NCI-H748 treated with DMSO at 0.1 percent for 48 hours (cell line): ENCODE data around the gene FLAD1.

Source experiments
- DNase-seq: peaks from one replicate; lab custom pipeline; 2025; lab: John Stamatoyannopoulos, UW

The FLAD1 gene

DNA sequence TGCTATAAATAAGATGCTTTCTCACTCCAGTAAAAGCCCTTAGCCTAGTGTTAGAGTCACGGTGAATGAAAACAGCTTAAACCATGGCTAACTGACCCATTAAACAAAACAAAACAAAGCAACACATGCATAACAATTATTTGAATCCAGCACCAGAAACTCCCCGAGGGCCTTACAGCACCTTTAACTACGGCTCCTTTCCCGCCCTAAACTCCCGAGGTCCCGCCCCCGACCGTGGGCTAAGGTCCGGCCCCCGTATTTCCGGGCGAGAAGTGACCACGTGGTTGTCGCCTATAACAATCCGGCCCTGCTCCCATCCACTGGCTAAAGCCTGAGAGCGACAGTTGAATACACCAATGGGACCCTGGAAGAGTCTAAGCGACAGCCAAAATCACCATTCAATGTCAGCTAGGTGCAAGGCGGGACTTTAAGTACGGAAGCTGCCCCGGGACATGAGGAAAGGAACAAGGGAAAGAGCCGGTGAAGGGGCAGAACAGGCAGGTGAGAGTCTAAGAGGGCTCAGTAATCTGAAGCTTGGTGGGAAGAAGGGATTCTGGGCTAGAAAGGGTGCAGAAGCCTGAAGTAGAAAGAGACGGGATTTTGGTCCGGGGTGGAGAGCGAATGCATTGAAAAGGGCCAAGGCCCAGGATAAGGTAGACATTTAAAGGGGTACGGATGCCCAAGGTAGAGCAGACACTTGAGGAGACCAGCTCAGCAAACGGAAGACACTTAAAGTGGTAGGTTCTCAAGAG lies at the start of gene FLAD1:
TSS of gene FLAD1 (plus strand) at position 448 of the 752 bp plus-strand sequence. CDS start 351 bp downstream, outside the sequence.
- DNase-seq = peak; percentile 99

DNA sequence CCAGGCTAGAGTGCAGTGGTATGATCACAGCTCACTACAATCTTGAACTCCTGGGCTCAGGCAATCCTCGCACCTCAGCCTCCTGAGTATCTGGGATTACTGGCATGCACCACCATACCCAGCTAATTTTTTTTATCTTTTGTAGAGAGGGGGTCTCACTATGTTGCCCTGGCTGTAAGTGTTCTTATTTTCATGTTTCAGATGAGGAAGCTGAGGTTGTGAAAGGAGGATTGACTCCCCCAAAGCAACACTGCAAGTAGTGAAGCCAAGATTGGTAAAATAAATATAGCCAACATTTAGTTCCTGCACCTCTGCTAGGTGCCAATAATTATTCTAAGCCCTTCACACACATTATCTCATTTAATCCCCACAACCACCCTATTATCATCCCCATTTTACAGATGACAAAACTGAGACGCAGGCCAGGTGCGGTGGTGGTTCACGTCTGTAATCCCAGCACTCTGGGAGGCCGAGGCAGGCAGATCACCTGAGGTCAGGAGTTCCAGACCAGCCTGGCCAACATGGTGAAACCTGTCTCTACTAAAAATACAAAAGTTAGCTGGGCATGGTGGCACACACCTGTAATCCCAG lies 48.7 kb upstream of the FLAD1 start:
- no peak for DNase-seq

DNA sequence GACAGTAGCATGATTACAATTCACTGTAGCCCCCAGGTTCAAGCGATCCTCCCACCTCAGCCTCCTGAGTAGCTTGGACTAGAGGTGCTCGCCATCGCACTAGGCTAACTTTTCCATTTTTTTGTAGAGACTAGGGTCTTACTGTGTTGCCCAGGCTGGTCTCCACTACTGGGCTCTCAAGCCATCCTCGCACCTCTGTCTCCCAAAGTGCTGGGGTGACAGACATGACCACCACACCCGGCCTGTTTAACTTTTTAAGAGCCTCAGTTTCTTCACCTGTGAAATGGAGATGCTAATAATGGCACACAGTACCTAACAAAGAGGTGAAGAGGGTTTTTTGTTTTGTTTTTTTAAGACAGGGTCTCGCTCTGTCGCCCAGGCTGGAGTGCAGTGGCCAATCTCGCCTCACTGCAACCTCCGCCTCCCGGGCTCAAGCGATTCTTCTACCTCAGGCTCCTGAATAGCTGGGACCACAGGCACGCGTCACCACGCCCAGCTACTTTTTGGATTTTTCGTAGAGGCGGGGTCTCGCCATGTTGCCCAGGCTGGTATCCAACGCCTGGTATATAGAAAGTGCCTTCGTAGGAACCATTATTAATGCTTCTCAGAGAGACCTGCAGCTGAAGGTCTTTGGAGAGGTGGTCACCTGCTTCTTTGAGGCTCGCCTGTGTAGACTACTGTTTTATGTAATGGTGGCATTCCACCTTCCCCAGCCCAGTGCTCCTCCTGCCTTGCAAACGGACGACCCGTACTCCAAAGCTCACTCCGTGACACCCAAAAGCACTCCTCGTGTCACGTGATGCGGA lies 47.2 kb upstream of the FLAD1 start:
- no peak for DNase-seq

DNA sequence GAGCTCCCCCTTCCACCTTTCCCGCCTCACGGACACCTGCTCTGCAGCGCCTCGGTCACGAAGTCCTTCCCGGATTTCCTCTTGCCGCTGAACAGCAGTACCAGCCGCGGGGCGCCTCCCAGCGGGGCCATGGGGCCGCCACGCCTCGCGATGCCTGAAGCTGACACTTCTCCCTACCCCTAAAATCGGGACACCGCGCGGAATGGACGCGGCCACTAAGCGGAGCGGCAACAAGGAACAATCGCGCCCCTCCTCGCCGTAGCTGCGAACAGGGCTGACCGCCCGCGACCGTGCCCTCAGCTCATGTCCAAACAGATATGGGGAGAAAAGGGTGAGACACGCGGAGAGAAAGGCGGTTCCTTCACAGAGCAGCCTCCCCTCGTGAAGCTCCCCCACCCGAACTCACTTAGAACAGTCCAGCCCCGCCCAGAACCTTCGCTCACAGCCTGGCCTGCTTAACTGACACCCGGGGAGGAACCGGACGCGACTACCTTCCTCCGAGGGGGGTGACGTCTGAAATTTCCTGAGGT lies 46.5 kb upstream of the FLAD1 start, which contains the start of gene PMVK:
TSS of gene PMVK (minus strand) at position 165 of the 530 bp plus-strand sequence. CDS start at position 131, 34 bp downstream.
- DNase-seq = peak; percentile 93

DNA sequence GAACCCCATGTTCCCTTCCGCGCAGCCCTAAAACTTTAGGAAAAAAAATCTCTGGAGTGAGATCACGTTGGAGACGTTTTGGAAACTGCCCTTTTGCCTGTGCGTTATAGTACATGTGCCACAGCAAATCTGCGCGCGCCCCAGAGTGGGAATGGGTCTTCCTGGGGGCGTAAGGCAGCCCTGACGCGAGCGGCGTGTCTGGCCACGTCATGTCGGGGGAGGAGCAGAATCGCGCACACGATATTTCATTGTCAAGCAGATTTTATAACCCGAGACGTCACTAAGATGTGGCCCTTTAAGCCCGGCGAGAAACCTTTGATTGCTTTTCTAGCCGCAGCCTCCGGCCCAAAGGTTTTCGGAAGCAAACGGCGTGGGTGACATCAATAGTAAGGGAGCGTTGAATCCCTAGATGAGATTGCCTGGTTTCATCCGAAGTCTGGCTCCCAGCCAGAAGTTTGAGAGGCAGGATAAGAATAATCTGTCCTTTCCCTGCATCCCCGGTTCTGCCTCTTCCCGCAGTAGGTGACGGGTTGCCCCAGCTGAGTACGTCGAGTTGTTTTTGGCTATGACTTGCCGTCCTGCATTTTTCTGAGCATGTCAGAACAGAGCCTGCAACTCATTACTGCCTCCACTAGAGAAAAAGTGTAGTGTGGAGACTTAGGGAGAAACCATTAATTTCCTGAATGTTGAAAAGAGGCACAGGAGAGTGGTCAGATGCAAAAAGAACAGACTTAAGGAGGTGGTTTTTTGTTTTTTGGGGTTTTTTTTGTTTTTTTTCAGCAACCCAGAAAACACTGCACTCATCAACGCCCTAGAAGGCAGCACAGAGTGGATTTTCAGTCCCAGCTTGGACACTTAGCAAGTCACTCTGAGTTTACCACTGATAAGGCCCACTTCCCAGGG lies 45.8 kb upstream of the FLAD1 start:
- DNase-seq = peak; percentile 82

DNA sequence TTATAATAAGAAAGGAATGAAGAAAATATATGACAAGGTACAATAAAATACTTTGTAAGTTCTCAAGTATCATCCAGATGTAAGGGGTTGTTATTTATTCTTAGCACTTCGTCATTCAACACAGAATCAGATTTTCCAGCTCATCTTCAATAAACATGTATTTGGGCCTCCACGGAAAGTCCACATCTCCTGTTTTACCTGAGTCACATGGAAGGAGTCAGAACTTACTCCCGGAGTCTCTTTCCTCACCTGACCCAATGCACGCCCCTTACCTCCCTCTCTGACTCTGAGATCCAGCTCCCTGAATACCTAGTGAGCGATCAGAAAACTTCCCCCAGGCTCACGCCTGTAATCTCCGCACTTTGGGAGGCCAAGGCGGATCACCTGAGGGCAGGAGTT lies 45.2 kb upstream of the FLAD1 start:
- no peak for DNase-seq

DNA sequence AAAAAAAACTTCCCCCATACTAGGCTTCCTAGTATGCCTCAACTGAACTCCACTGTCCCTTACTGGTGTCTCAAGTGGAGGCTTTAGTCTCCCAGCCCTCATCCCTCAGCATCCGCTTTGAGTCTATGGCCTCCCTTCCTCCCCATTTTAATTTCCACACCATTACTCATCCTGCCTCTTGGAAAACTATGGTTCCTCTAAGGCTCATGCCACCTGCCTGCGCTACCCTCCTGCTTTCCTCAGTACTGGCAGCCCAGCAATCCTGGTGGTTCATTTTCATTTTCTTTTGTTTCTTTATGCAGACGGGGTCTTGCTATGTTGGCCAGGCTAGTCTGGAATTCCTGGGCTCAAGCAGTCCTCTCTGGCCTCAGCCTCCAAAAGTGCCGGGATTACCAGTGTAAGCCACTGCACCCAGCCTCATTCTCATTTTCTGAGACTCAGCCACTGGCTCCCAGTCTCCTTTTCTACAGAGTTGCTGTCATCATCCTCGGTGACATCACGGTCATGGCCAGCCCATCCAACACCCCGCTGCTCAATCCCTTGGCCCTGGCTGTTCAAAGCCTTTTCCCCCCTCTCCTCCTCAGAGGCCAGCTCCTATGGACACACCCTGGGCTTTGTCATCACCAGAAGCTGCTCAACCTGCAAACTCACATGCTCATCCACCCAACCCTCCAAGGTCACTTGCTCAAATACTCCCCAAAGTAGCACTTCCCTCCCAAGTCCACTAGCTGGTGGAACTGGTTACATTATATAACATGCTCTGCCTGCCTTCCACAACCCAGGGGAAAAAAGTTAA lies 44.3 kb upstream of the FLAD1 start:
- no peak for DNase-seq

DNA sequence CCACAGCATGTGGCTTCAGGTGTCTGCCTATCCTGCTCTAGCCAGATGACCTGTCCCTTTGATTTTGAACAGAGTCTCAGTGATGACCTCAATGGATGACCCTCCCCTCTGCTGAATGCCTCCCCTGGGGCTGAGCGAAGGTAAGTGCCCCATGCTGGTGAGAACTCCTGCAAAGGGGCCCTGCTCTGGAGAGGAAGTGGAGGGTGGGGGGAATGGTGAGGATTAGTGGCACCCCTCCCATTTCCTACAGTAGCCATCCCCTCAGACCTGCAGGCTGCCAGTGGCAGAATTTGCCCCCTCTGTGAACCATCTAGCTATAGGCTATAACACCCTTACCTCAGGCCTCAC lies 43.0 kb upstream of the FLAD1 start:
- DNase-seq = no peak

DNA sequence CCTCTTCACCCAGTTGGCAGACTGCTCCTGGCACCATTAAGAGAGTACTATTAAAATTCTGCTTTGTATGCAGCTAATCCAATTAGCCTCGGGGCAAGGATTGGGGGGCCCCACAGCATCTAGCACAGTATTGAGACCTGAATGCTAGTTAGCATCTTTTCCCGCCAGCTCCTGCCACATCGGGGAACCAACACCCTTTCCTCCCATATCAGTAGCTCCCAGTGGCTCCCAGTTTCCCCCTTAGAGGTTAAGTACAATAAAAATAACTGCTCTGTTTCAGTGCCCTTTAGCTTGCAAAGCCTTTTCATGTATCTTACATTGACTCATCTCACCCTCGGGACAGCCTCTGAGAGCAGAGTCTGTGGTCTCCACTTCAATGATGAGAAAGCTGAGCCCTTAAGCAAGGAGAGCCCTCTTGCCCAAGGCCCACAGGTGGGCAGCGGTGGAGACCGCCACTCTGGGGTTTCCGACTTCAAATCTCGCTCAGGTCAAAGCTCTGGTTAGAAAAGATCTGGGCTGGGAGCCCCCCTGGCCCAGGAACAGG lies 42.4 kb upstream of the FLAD1 start:
- DNase-seq = no peak

DNA sequence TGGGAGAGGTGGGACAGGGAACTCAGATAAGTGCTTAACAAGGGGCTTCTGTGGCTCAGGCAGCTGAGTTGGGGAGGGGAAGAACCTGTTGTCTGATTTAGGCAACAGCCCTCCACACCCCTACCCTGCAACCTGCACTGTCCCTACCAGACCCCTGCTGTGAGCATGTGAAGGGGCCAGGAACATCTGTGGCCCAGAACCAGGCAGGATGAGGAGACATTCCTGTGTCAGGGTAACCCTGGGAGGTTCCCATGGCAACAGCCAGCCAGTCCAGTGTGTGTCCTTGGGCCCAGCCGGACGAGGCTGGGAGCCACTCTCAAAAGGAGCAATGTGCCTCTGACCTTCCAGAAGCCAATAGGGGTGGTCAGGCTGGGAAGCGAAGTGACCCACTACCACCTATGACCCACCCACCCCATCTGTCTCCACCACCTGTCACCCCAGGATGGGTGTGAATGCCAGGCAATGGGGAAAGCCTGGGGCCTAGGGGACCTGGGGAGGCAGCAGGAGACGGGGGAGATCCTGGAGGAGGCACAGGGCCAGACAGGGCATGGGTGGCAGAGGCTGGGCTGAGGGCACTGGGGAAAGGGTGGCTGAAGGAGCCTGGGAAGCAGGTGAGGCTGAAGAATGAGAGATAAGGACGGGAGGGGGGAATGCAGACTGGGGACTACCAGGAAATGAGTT lies 41.7 kb upstream of the FLAD1 start:
- no peak for DNase-seq

DNA sequence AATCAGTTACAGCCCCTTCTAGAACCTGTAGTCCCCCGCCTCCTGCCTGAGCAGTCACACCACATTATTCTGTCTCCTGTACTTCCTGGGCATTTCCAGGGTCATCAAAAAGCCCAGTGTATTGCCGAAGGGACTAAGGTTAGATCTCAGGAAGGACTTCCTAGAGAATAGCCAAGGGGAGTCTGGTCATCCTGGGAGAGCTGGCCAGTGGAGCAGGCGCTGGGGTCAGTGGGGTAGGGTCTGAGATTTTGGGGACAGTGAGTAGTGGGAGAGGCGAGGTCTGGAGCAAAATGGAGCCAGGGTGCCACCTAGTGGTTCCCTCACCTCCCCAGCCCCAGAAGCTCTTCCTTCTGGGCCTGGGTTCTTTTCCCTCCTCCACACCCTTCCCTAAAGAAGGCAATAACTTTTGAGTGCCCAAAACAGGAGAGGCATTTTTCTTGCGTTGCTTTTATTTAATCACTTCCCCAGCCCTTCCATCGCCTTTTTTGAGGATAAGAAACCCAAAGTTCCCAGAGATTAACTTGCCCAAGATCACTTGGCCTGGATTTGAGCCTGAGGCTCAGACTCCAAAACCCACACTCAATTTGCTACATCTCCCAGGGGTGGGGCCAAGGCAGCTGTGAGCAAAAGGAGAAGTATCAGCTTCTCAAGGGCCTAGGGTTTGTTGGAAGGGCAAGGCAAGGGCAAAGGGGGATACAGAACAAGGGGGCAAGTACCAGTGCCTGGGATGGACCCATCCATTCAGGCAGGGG lies 39.3 kb upstream of the FLAD1 start:
- peak; percentile 27 for DNase-seq

DNA sequence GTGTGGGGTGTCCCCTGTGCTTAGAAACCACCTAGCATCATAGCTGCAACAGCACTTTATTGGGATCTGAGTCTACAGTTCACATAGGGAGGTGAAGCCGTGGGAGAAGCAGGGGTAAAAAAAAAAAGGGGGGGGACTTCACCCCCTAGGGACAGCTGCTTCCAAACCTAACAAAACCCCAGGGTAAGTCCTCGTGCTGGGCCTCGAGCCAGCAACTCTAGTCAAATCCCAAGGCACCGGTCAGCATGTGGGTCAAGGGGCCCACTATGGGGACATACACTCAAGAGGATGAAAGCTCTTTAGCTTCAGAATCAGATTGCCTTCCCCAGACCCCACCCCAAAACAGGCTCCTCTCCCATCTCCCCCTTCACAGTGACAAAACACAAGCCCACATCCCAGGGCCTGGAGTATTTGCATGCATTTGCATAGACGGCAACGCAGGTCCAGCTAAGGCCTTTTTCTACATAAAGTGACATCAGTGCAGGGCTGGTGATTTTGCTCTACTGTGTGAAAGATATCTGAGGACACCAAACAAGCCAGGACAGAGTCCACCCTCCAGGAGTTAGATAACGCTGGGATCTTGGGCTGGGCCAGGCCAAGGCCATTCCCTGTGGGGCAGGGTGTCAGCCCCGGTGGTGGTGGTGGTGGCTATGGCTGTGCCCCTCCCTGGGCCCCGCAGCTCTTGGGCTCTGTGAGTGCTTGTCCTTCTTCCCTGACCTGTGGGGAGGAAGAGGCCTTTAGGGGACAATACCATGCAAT lies 38.6 kb upstream of the FLAD1 start:
- no peak for DNase-seq

DNA sequence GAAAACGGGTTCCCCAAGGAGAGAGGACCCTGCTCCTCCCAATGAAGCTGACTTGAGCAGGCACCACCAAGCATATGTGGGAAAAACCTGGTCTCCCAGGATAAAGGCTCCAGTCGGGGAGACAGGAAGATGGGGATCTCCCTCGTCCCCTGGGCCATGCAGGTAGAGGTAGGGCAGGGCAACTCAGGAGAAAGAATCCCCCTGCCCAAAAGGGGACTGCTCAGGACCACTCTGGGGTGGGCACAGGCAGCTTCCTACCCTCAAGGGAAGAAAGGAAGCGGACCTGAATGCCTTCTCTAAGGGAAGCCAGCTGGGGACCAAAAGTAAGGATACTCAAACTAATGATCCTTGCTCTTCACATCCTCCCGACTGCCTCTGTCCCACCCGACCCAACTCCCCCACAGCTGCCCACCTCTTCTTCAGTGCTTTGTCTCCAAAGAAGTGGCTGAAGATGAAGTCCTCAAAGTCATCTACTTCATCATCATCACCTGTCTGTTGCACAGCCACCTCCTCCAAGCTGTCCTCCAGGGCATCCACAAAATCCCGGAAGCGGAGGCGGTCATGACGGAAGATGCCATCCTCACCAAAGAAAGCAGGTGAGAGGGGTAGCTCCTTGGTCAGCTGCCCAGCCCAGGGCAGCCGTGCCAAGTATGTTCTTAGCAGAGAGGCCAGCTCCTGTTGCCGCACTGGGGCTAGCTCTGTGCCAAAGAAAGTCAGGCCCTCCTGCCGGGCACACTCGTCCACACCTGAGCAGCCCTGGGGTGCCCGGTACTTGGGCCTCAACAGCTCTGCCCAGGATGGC lies 37.8 kb upstream of the FLAD1 start:
- no peak for DNase-seq

DNA sequence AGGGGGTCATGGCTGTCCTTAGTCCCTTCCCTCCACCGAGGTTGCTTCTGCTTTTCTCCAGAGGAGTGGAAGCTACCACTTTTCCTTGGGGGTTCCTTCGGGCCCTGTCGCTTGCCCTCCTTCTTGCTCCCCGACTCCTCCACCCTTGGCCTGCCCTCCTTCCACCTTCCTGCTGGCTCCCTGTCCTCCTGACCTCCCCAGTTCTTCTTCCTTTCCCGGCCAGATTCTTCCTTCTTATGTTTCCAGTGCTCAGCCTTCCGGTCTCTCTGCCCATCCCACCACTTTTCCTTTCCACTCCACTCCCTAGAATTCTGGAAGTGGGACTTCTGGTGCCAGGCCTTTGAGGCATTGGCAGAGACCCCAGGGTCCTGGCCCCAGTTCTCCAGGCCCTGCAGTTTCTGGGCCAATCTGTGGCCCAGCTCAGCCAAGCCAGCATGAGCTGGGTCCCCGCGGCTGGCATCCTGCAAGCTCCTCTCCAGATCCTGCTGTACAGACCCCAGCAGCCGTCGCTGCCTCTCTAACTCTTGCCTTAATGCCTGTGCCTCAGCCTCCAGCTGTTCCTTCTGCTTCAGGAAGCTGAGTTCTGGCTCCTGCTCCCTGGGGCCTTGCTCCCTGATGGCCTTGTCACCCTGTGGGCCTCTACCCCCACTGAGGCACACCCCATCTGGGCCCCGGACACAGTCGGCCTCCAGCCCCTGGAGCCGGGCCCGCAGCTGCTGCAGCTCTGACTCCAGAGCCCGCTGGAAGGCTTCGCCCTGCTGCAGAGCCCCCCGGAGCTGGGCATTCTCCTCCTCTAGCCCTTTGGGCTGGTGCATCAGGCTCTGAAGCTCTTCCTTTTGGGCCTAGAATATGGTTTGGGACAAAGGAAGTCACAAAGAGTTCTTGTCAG lies 36.9 kb upstream of the FLAD1 start:
- DNase-seq = no peak

DNA sequence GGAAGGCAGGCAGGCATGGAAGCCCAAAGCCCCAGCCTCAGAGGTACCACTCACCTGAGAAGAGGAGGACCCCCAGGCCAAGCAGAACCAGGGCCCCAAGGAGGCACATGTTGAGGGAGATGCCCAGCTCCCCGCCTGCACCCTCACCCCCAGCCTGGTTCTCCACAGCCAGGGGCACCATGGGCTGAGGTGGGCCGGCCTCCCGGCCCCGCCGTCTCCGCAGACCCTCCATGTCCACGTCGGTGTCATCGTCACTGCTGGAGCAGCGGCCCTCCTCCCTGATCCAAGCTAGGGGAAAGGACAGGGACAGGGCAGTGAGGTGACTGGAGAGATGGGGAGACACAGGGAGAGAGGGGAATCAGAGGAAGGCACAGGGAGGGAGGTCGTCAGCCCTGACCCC lies 35.1 kb upstream of the FLAD1 start:
- DNase-seq = no peak

DNA sequence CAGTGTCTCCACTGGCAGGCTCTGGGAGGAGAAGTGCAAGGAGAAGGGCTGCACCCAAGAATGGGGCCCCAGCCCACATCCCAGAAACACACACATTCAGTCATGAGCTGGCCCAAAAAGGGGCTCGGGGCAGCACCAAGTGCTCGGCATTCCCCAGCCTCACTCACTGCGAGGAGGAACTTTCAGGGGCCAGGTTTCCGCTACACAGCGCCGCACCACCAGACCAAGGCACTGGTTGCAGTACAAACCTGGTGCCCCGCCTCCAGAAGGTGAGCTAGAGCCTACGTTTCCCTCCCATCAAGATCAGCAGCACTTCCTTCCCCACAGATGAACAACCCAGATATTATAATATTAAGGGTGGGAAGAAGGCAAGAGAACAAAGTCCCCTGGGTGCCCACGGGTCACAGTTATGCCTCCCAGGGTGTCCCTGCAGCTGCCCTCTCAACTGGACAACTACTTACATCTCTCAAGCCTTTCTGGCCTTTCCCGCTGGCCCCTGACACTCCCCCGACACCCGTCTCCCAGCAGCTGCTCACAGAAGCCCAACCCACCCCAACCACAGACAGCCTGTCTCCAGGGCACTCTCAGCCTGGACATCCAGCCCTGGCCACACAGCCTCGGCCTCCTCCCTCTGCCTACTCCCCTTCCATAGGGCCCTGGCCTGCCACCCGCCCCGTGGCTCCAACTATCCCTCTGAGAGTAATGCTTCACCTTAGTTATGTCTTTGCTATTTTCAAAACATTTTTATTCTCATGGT lies 31.1 kb upstream of the FLAD1 start:
- no peak for DNase-seq
